Activated CD4-positive, alpha-beta T cell treated with anti-CD3 and anti-CD28 coated beads, Interleukin-10, Interleukin-2, amounts not matched to agents 100 ng/mL and 50 ng/mL, durations not matched to agents 16 hours and 8 hours (primary cell): Measurements from ENCODE around the gene LCNL1.
"Not testable (repeated sequence)": the region's sequence is repeated elsewhere in the genome, so short reads cannot be mapped to it uniquely, and the experiment has no call there.

Experiments
- DNase-seq: peaks from one replicate; pipeline ENCODE4 v3.0.0-alpha.2; 2020

LCNL1 gene

GRCh38 chr9:137028263-137029057 is 45.7 kb downstream of the LCNL1 start:
- DNase-seq: peak; percentile 90

DNA sequence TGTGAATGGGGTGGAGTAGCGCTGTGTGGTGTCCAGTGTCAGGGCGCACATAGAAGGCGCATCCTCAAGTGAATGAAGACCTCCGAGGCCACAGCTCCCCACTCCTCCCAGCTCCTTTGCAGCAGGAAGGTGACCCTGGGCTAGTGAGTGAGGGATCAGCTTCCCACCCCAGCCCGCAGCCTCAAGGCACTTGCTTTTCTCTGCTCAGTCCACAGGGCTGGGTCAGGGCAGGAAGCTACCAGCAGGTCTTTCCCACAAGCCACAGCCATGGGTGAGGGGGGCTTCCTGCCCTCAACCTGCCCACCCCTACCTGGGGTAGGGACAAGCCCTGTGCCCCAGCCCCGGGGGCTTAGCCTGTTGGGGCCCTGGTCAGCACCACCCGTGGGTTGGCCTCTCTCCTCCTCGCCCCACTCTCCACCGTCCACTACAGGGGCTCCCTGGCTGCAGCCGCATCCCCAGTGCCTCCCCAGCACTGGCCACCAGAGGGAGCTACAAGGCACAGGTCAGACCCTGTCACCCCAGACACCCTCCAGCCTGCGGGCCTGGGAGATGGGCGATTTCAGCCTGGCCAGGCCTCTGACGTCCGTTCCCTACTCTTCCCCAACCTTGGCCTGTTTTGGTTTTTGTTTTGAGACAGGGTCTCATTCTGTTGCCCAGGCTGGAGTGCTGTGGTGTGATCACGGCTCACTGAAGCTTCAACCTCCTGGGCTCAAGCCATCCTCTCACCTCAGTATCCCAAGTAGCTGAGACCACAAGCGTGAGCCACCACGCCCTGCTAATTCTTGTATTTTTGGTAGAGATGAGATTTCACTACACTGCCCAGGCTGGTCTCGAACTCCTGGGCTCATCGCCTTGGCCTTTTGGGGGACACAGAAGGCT is 46.5 kb downstream of the LCNL1 start:
- peak; percentile 91 for DNase-seq

GRCh38 chr9:137030006-137030405 is 47.2 kb downstream of the LCNL1 start:
- peak; percentile 56 for DNase-seq

DNA sequence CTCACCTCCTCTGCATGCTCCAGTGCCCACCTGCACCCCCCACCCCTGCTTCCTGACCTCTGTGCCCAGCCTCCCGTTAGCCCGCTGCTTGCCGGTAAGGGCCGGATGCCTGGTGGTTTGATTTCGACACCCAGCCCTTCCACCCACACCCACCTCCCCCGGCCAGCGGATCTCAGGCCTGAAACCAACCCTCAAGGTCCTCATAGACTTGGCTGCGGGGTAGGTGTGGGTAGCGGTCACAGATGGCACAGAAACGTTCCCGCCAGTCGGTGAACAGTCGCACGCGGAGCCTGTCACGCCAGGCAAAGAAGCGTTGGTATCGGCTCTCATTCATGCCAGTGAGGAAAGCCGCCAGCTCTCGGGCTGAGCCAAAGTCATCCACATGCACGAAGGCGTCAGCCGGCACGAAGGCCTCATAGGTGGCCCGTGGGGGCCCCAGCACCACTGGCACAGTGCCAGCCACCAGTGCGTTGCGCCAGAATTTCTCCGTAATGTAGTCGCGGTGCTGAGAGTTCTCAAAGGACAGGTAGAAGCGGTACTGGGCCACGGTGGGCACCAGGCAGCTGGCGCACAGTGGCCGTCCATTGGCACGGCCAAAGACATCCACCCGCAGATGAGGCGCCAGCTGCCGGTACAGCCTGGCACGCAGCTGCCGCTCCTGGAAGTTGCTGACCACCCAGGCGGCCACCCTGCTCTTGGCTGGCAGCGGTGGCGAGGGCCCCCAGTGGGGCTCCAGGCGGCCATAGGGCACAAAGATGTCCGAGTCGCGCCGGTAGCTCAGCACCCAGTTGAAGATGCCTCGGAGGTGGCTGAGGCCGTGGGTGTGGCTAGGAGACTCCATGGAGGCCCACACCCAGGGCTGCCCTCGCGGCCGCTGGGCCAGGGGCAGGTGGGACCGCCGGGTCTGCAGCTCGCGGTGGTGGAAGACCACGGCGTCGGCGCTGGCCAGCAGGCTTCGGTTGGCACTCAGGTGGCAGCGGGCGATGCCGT is 48.0 kb downstream of the LCNL1 start:
- DNase-seq: peak; percentile 93

- peak; percentile 89 for DNase-seq
Measured at GRCh38 chr9:137031904-137032640, 49.3 kb downstream of the LCNL1 start, which contains the start of gene FUT7. TSS of gene FUT7 (minus strand) at chr9:137032088. CDS start at chr9:137031991, 97 bp downstream.

GRCh38 chr9:137032858-137033257 is 50.1 kb downstream of the LCNL1 start:
- DNase-seq: peak; percentile 75

DNA sequence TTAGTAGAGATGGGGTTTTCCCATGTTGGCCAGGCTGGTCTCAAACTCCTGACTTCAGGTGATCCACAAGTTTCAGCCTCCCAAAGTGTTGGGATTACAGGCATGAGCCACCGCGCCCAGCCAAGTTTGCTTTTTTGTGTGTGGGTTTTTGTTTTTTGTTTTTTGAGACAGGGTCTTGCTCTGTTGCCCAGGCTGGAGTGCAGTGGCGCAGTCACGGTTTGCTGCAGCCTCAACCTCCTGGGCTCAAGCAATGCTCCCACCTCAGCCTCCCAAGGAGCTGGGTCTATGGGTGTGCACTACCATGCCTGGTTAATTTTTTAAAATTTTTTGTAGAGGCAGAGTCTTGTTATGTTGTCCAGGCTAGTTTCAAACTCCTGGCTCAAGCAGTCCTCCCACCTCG is 50.7 kb downstream of the LCNL1 start:
- DNase-seq: not testable (repeated sequence)

DNA sequence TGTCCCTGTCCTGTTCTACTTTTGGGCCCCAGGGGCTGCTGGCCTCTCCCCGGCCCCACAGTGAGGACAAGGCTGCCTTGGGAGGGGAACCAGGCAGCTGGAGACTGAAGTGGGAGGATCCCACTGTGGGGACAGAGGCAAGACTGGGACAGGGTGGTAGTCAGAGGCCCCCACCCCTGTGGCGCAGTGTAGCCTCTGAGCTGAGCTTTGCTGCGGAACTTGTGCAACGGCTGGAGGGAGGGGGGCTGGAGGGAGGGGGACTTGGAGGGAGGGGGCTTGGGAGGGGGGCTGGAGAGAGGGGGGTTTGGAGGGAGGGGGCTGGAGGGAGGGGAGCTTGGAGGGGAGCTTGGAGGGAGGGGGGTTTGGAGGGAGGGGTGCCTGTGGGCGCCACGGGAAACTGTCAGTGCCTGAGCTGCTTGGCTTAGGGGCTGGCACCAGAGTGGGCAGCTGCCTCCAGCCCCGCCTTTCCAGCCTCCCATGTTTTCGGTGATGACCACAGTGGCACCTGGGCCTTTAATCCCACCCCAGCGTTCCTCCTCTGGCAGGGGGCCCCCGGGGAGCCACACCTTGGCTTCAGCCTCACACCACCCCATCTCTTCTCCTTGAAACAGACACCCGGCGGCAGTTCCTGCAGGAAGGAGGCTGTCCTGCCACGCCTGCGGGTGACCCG is 51.4 kb downstream of the LCNL1 start:
- DNase-seq: no peak

GRCh38 chr9:137034709-137035506 is 52.1 kb downstream of the LCNL1 start:
- peak; percentile 97 for DNase-seq
